Measurements from ENCODE around the gene CALN1.

Gene CALN1

GRCh38 chr7:72062666-72063065 is 349.5 kb downstream of the CALN1 start:
- Histone ChIP-seq H3K27me3 (ENCODE audit: control insufficient read depth, insufficient read depth, low read length) (no peaks in the 10 kb centered on the region), H3K9ac (no peak overlapping the region), H3K4me2 (ENCODE audit: low read length) (no peak overlapping the region), H3K9me3 (ENCODE audit: control insufficient read depth, low read length) (no peaks in the 10 kb centered on the region), H3K27ac (no peak overlapping the region), H3K4me3 (ENCODE audit: low read depth, low read length) (no peak overlapping the region), H2AFZ (no peak overlapping the region), H3K79me2 (no peaks in the 10 kb centered on the region), H3K4me1 (no peaks in the 10 kb centered on the region), H3K36me3 (ENCODE audit: control insufficient read depth, insufficient read depth, low read length) (no peaks in the 10 kb centered on the region)
- TF ChIP-seq CTCF (IDR thresholded peaks at IDR 0.05): no peak

- no peaks in the 10 kb centered on the region for H3K36me3 ChIP-seq (ENCODE audit: control insufficient read depth, insufficient read depth, low read length)
- no peaks in the 10 kb centered on the region for H3K27me3 ChIP-seq (ENCODE audit: control insufficient read depth, insufficient read depth, low read length)
- H3K9me3 ChIP-seq (ENCODE audit: control insufficient read depth, low read length): no peaks in the 10 kb centered on the region
- no peak for TF ChIP-seq CTCF (IDR thresholded peaks at IDR 0.05)
- H3K27ac ChIP-seq: no peak overlapping the region
- H3K4me1 ChIP-seq: no peaks in the 10 kb centered on the region
- H3K4me2 ChIP-seq (ENCODE audit: low read length): no peak overlapping the region
- H3K79me2 ChIP-seq: no peaks in the 10 kb centered on the region
- no peak overlapping the region for H3K9ac ChIP-seq
- no peak overlapping the region for H3K4me3 ChIP-seq (ENCODE audit: low read depth, low read length)
- H2AFZ ChIP-seq: no peak overlapping the region
Observed at GRCh38 chr7:72059925-72060324, 352.2 kb downstream of the CALN1 start.

- H3K36me3 ChIP-seq (ENCODE audit: control insufficient read depth, insufficient read depth, low read length): no peaks in the 10 kb centered on the region
- no peak overlapping the region for H3K4me2 ChIP-seq (ENCODE audit: low read length)
- no peak overlapping the region for H3K27ac ChIP-seq
- H3K27me3 ChIP-seq (ENCODE audit: control insufficient read depth, insufficient read depth, low read length): no peaks in the 10 kb centered on the region
- no peak overlapping the region for H3K9ac ChIP-seq
- no peaks in the 10 kb centered on the region for H3K4me1 ChIP-seq
- no peaks in the 10 kb centered on the region for H3K79me2 ChIP-seq
- H2AFZ ChIP-seq: no peak overlapping the region
- H3K4me3 ChIP-seq (ENCODE audit: low read depth, low read length): no peak overlapping the region
- H3K9me3 ChIP-seq (ENCODE audit: control insufficient read depth, low read length): no peaks in the 10 kb centered on the region
- no peak for TF ChIP-seq CTCF (IDR thresholded peaks at IDR 0.05)
Observed at GRCh38 chr7:72058579-72058978, 353.6 kb downstream of the CALN1 start.

GRCh38 chr7:72057796-72058195 is 354.3 kb downstream of the CALN1 start:
- H3K9me3 ChIP-seq (ENCODE audit: control insufficient read depth, low read length): no peaks in the 10 kb centered on the region
- H3K79me2 ChIP-seq: no peaks in the 10 kb centered on the region
- H3K27ac ChIP-seq: no peak overlapping the region
- no peak overlapping the region for H3K4me3 ChIP-seq (ENCODE audit: low read depth, low read length)
- no peak overlapping the region for H3K9ac ChIP-seq
- H2AFZ ChIP-seq: no peak overlapping the region
- H3K4me2 ChIP-seq (ENCODE audit: low read length): no peak overlapping the region
- no peaks in the 10 kb centered on the region for H3K4me1 ChIP-seq
- H3K27me3 ChIP-seq (ENCODE audit: control insufficient read depth, insufficient read depth, low read length): no peaks in the 10 kb centered on the region
- no peak for TF ChIP-seq CTCF (IDR thresholded peaks at IDR 0.05)
- no peaks in the 10 kb centered on the region for H3K36me3 ChIP-seq (ENCODE audit: control insufficient read depth, insufficient read depth, low read length)

- H3K9ac ChIP-seq: no peak overlapping the region
- no peaks in the 10 kb centered on the region for H3K36me3 ChIP-seq (ENCODE audit: control insufficient read depth, insufficient read depth, low read length)
- no peaks in the 10 kb centered on the region for H3K79me2 ChIP-seq
- no peak overlapping the region for H3K4me2 ChIP-seq (ENCODE audit: low read length)
- no peaks in the 10 kb centered on the region for H3K9me3 ChIP-seq (ENCODE audit: control insufficient read depth, low read length)
- TF ChIP-seq CTCF (IDR thresholded peaks at IDR 0.05): no peak
- H3K27ac ChIP-seq: no peak overlapping the region
- no peaks in the 10 kb centered on the region for H3K27me3 ChIP-seq (ENCODE audit: control insufficient read depth, insufficient read depth, low read length)
- H2AFZ ChIP-seq: no peak overlapping the region
- no peaks in the 10 kb centered on the region for H3K4me1 ChIP-seq
- H3K4me3 ChIP-seq (ENCODE audit: low read depth, low read length): no peak overlapping the region
Observed at GRCh38 chr7:72057231-72057630, 354.9 kb downstream of the CALN1 start.

Data from parathyroid adenoma (tissue), 2 donors.